ENCODE results near the gene CHST10.
"Not testable (repeated sequence)": the region's sequence is repeated elsewhere in the genome, so short reads cannot be mapped to it uniquely, and the experiment has no call there.

The CHST10 gene

DNA sequence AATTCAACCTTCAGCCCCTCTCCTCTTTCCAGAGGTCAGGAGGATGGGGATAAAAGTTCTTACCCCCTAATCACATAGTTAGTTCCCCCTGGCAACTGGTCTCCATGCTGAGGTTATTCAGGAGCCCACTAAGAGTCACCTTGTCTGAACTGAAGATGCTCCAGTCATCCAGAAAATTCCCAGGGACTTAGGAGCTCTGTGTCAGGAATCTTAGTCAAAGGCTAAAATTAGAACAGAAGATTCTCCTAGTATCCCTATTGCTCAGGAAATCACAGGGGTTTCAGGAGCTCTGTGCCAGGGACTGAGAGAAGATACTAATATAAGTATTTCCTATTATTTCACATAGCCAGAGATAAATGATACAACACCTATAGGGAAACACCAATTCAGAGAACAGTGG is 57.9 kb downstream of the CHST10 start:
- FAIRE-seq (no peak), DNase-seq (ENCODE audit: insufficient read length, low spot score) (no peak)
- TF ChIP-seq POLR2A (IDR thresholded peaks at IDR 0.05; ENCODE audit: low read depth, low read length), result no peak

DNA sequence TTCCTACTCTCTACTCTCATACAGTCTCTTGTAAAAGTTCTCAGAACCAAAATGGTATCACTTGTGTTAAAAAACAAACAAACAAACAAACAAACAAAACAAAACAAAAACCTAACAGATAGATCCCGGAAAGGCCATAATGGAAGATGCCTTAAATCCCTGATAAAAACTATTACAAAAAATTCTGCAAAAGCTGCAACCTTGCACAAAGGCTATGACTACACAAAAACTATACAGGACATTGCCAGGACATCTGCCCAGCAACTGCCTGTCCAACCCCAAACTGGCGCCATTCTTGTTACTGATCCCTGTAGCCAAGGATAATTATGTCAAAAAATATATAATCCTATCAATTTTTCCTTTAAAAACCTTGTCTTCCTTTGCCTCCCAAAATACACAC is 58.9 kb downstream of the CHST10 start:
- FAIRE-seq (no peak), DNase-seq (ENCODE audit: insufficient read length, low spot score) (no peak)
- TF ChIP-seq POLR2A (IDR thresholded peaks at IDR 0.05; ENCODE audit: low read depth, low read length), result no peak

DNA sequence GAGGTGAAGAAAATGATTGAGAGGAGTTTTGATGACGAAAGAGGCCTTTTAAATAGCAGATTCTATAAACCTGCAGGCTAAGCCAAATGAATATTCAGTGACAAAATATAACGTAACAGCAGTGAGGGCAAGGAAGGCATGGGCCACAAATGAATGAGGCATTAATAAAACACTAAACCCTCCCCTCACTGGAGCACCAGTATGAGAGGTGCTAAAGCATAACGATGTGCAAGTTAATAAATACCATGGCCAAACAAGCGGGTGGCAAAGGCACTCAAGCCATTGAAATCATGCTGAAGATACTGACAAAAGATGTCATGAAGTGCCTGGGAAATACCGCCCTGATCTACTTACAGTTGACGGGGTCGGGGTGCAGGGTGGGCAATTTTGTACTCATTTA is 64.9 kb downstream of the CHST10 start:
- no peak for TF ChIP-seq POLR2A (IDR thresholded peaks at IDR 0.05; ENCODE audit: low read depth, low read length)
- no peak for FAIRE-seq

DNA sequence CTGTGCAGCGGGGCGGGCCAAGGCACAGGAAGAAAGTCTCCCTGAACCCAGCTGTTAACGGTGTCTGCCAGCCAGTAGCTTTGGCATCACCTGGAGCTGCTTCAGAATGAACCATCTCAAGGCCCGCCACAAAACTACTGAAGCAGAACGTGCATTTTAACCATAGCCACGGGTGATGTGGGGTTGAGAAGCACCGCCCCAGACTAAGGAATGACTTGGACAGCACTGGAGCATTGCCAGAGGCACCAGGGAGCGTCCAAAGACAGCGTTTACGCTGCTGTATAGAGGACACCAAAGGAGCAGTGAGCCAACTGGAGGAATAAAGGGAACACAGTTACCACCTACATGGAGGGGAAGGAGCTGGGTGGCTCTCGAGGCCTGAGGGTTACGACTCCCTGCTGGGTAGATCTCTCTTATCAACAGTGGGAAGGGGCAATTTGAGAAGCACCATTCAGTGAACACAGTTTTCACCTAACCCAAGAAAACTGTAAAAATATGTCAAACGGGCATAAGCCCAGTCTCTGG is 66.7 kb downstream of the CHST10 start:
- no peak for DNase-seq (ENCODE audit: insufficient read length, low spot score)
- TF ChIP-seq POLR2A (IDR thresholded peaks at IDR 0.05; ENCODE audit: low read depth, low read length), result no peak
- no peak for FAIRE-seq

More for the DNA sequence above, 64.9 kb downstream of the CHST10 start:
- no peak for DNase-seq (ENCODE audit: insufficient read length, low spot score)

DNA sequence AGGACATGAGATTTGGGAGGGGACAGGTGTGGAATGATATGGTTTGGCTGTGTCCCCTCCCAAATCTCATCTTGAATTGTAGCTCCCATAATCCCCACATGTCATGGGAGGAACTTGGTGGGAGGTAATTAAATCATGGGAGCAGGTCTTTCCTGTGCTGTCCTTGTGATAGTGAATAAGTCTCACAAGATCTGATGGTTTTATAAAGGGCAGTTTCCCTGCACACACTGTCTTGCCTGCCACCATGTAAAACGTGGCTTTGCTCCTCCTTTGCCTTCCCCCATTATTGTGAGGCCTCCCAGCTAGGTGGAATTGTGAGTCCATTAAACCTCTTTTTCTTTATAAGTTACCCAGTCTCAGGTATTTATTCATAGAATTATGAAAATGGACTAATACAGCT is 72.3 kb downstream of the CHST10 start:
- not testable (repeated sequence) for FAIRE-seq; DNase-seq (ENCODE audit: insufficient read length, low spot score)

DNA sequence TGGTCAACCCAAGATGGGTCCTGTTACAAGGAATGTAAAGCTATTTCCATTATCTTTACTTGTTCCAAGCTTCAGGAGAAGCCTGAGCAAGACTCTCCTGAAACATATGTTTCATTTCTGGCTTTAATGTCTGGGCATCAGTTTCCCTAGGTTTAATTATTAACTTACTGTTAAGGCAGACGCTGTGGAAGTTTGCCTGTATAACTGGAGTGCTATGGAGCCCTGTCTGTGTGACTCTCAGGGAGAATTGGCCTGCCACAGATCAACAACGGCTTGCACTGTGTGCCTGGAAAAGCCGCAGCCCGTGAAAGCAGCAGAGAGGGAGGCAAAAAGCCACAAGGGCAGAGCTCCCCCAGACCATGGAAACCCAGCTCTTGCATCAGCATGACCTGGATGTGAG is 73.0 kb downstream of the CHST10 start:
- TF ChIP-seq POLR2A (IDR thresholded peaks at IDR 0.05; ENCODE audit: low read depth, low read length), result no peak
- DNase-seq (ENCODE audit: insufficient read length, low spot score), result no peak
- FAIRE-seq, result no peak

DNA sequence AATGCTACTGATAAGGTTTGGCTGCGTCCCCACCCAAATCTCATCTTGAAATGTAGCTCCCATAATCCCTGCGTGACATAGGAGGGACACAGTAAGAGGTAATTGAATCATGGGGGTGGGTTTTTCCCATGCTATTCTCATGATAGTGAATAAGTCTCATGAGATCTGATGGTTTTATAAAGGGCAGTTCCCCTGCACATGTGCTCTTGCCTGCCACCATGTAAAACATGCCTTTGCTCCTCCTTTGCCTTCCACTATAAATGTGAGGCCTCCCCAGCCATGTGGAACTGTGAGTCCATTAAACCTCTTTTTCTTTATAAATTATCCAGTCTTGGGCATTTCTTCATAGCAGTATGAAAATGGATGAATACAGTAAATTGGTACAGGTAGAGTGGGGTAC is 75.0 kb downstream of the CHST10 start:
- DNase-seq (ENCODE audit: insufficient read length, low spot score); FAIRE-seq: not testable (repeated sequence)
